ENCODE measurements around the gene SYVN1. TPM values are rescaled to one million over a fixed set of nuclear protein-coding genes. Genes with fewer than 3 reads are reported as not detected.
"Not testable (repeated sequence)": the region's sequence is repeated elsewhere in the genome, so short reads cannot be mapped to it uniquely, and the experiment has no call there.

The SYVN1 gene
- total RNA-seq, 2 donors from 2014 or later = 30.4 to 39.5 TPM

- Histone ChIP-seq H3K27me3 (ENCODE audit: control insufficient read depth, insufficient read depth, low read length, poor library complexity, severe bottlenecking) (no peaks in the 10 kb centered on the region), H3K4me3 (ENCODE audit: low read length) (no peak overlapping the region), H3K4me1 (ENCODE audit: control insufficient read depth, insufficient read depth, low read length) (peaks cover 5% of the 10 kb centered on the region), H3K9me3 (ENCODE audit: control insufficient read depth, low read length) (no peaks in the 10 kb centered on the region), H3K27ac (ENCODE audit: low read depth, low read length) (no peak overlapping the region), H3K9ac (ENCODE audit: extremely low read depth, low read length, poor library complexity, severe bottlenecking) (no peak overlapping the region), H3K36me3 (ENCODE audit: control insufficient read depth, insufficient read depth, low read length) (peaks cover 60% of the 10 kb centered on the region)
- Mint-ChIP-seq H3K4me1 (peaks cover 9% of the 10 kb centered on the region), H3K27me3 (ENCODE audit: insufficient read depth) (no peaks in the 10 kb centered on the region), H3K4me3 (peak overlapping the region; percentile 98), H3K27ac (peak overlapping the region; percentile 70), H3K36me3 (ENCODE audit: low read depth) (peaks cover 33% of the 10 kb centered on the region), H3K9me3 (no peaks in the 10 kb centered on the region)
- TF ChIP-seq CTCF (conservative IDR thresholded peaks at IDR 0.05) = no peak
- no peak for DNase-seq
Observed at GRCh38 chr11:65119670-65119995, 14.7 kb downstream of the SYVN1 start.

GRCh38 chr11:65118891-65119669 lies 15.2 kb downstream of the SYVN1 start:
- Mint-ChIP-seq H3K36me3 (ENCODE audit: low read depth) (peaks cover 33% of the 10 kb centered on the region), H3K27ac (peak overlapping the region; percentile 75)
- H3K4me3 Mint-ChIP-seq; H3K9me3 Mint-ChIP-seq; H3K27me3 ChIP-seq (ENCODE audit: control insufficient read depth, insufficient read depth, low read length, poor library complexity, severe bottlenecking); H3K9ac ChIP-seq (ENCODE audit: extremely low read depth, low read length, poor library complexity, severe bottlenecking); H3K4me1 Mint-ChIP-seq; H3K4me3 ChIP-seq (ENCODE audit: low read length); H3K9me3 ChIP-seq (ENCODE audit: control insufficient read depth, low read length); DNase-seq; H3K27ac ChIP-seq (ENCODE audit: low read depth, low read length); H3K27me3 Mint-ChIP-seq (ENCODE audit: insufficient read depth); H3K4me1 ChIP-seq (ENCODE audit: control insufficient read depth, insufficient read depth, low read length): not testable (repeated sequence)
- 94 to 97% methylated on average over 9 to 18 of the region's 18 CpGs for WGBS, 2 experiments (ENCODE audit: insufficient coverage in 1 of 2, insufficient read length in 1 of 2)
- H3K36me3 ChIP-seq (ENCODE audit: control insufficient read depth, insufficient read depth, low read length) = peaks cover 60% of the 10 kb centered on the region

GRCh38 chr11:65118097-65118837 lies 16.1 kb downstream of the SYVN1 start:
- H3K36me3 Mint-ChIP-seq (ENCODE audit: low read depth) = peaks cover 33% of the 10 kb centered on the region
- H3K4me1 ChIP-seq (ENCODE audit: control insufficient read depth, insufficient read depth, low read length) = peaks cover 5% of the 10 kb centered on the region
- no peaks in the 10 kb centered on the region for H3K27me3 ChIP-seq (ENCODE audit: control insufficient read depth, insufficient read depth, low read length, poor library complexity, severe bottlenecking)
- H3K27me3 Mint-ChIP-seq (ENCODE audit: insufficient read depth) = no peaks in the 10 kb centered on the region
- H3K9ac ChIP-seq (ENCODE audit: extremely low read depth, low read length, poor library complexity, severe bottlenecking) = no peak overlapping the region
- peak overlapping the region; percentile 41 for H3K27ac ChIP-seq (ENCODE audit: low read depth, low read length)
- peaks cover 61% of the 10 kb centered on the region for H3K36me3 ChIP-seq (ENCODE audit: control insufficient read depth, insufficient read depth, low read length)
- peaks cover 12% of the 10 kb centered on the region for H3K4me1 Mint-ChIP-seq
- DNase-seq = peak; percentile 43
- H3K4me3 ChIP-seq (ENCODE audit: low read length) = peak overlapping the region; percentile 85
- no peaks in the 10 kb centered on the region for H3K9me3 Mint-ChIP-seq
- WGBS, 2 experiments (ENCODE audit: insufficient coverage in 1 of 2, insufficient read length in 1 of 2) = 87 to 89% methylated on average over 17 to 18 of the region's 18 CpGs
- peak overlapping the region; percentile 75 for H3K4me3 Mint-ChIP-seq
- TF ChIP-seq CTCF (conservative IDR thresholded peaks at IDR 0.05) = no peak
- peak overlapping the region; percentile 89 for H3K27ac Mint-ChIP-seq
- no peaks in the 10 kb centered on the region for H3K9me3 ChIP-seq (ENCODE audit: control insufficient read depth, low read length)
